GM04503 (cell line): Measurements from ENCODE around the gene HPX.

Source experiments
- DNase-seq: peaks from one replicate; pipeline ENCODE4 v3.0.0-alpha.2; 2012; ENCODE audit warnings: low read depth

Gene HPX

GRCh38 chr11:6458352-6459098 lies 17.7 kb upstream of the HPX start:
- no peak for DNase-seq

GRCh38 chr11:6457581-6458320 lies 17.0 kb upstream of the HPX start:
- no peak for DNase-seq

GRCh38 chr11:6456361-6457073 lies 15.7 kb upstream of the HPX start:
- DNase-seq, result no peak

DNA sequence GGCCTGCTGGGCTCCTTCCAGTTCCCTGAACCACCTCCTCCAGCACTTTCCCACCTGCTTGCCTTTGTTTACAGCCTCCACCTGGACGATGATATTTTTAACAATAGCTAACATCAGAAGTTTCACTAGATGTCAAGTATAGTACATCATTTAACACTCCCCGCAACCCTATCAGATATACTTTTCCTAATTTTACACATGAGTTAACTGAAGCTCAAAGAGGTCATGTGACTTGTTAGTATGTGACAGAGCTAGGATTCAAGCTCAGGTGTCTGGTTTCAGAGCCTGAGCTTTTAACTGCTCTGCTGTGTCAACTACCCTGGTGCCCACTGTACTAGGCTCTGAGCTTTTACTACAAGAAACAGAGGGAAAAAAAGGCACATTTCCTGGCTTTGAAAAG lies 14.3 kb upstream of the HPX start:
- no peak for DNase-seq

DNA sequence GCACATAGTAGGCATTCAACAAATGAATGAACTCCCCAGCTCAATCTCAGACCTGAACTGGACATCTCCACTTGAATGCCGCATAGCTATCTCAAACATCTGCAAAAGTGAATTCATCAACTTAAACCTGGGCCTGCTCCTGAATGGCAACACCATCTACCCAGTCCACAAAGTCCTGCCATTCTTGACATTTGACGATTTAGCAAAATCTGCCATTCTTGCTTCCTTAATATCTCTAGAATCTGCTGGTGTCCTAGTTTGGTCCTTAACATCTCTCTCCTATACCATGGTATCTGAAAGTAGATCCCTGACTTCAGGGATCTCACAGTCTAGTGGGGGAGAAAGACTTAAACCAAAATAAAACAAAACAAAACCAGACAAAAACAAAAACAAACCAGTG lies 12.4 kb upstream of the HPX start:
- no peak for DNase-seq

GRCh38 chr11:6452219-6452618 lies 11.4 kb upstream of the HPX start:
- DNase-seq, result no peak

GRCh38 chr11:6448574-6448973 lies 7.8 kb upstream of the HPX start:
- no peak for DNase-seq

- no peak for DNase-seq
Observed at GRCh38 chr11:6443269-6444003, 2.6 kb upstream of the HPX start.

DNA sequence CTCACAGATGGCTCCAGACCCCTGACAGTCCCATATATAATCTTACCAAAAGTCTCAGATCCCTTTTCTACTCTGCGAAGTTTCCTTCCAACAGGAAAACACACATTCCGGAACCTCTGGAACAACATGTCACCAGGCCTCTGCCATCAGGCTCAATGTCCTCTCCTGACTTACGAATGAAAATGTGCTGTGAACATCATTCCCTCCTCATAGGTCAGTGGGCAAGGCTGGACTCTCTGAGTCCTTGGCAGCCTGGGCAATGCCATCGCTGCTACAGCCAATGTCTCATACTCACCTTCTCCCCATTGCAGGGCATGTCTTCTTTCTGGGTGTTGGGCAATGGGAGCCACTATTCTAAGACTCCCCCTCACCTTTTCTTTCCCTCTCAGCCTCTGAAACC lies 1.7 kb upstream of the HPX start:
- DNase-seq, result no peak

- no peak for DNase-seq
Observed at GRCh38 chr11:6438979-6439571, 1.7 kb downstream of the HPX start.

GRCh38 chr11:6437993-6438392 lies 2.8 kb downstream of the HPX start:
- no peak for DNase-seq

- DNase-seq, result no peak
Observed at GRCh38 chr11:6437423-6437822, 3.4 kb downstream of the HPX start.

- no peak for DNase-seq
Observed at GRCh38 chr11:6433998-6434660, 6.7 kb downstream of the HPX start.

- peak; percentile 76 for DNase-seq
Observed at GRCh38 chr11:6431861-6432260, 8.9 kb downstream of the HPX start.

GRCh38 chr11:6427516-6427915 lies 13.3 kb downstream of the HPX start:
- DNase-seq, result no peak

- no peak for DNase-seq
Observed at GRCh38 chr11:6420677-6421076, 20.1 kb downstream of the HPX start.

GRCh38 chr11:6419009-6419631 lies 21.7 kb downstream of the HPX start, which contains the start of gene APBB1:
Gene APBB1 (minus strand): TSS chr11:6419094. CDS start chr11:6411347, 7,747 bp downstream.
- no peak for DNase-seq

GRCh38 chr11:6418557-6419008 lies 22.2 kb downstream of the HPX start:
- DNase-seq, result no peak

GRCh38 chr11:6417907-6418556 lies 22.8 kb downstream of the HPX start:
- no peak for DNase-seq

DNA sequence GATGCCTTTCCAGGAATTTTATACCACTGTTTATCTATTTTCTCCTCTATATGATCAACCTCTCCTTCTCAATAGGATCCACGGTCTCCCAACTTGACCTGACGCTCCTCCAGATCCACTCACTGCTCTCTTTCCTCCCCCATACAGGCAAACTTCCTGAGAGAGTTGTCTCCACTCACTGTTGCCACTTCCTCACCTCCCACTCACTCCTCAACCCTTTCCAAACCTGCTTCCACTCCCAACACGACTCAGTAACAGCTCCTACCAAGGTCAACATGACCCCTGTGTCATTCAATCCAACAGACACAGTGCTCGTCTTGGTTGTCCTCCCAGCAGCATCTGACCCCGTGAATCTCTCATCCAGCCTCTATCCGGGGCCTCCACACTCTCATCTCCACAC lies 25.0 kb downstream of the HPX start:
- no peak for DNase-seq
